Lower lobe of right lung (tissue), 2 donors: Measurements from ENCODE around the gene TNFRSF21. TPM values are rescaled to one million over a fixed set of nuclear protein-coding genes. Genes with fewer than 3 reads are reported as not detected.

Experiments used
- ATAC-seq, 2 donors: fragments of 200-7000 bp; cut with Tn5 transposase; one replicate each; pipeline ENCODE4 v1.9.1; 2020 to 2022; ENCODE audit warnings: mild to moderate bottlenecking in 2 of 2, moderate library complexity in 2 of 2
- DNase-seq: peaks from one replicate; pipeline ENCODE4 v3.0.0-alpha.2; 2020
- H3K27ac ChIP-seq: fragments of 200-600 bp; one replicate; pipeline ENCODE4 v1.8.0; 2022
- H3K27me3 ChIP-seq: fragments of 200-600 bp; one replicate; pipeline ENCODE4 v1.8.0; 2022; ENCODE audit warnings: low read depth
- H3K36me3 ChIP-seq: fragments of 200-600 bp; one replicate; pipeline ENCODE4 v1.8.0; 2022; ENCODE audit warnings: mild to moderate bottlenecking
- H3K4me1 ChIP-seq: fragments of 200-600 bp; one replicate; pipeline ENCODE4 v1.8.0; 2022
- H3K4me3 ChIP-seq: fragments of 200-600 bp; one replicate; pipeline ENCODE4 v1.8.0; 2022; ENCODE audit warnings: mild to moderate bottlenecking
- H3K9me3 ChIP-seq: fragments of 200-600 bp; one replicate; pipeline ENCODE4 v1.8.0; 2022
- intact Hi-C: fragments of 100-400 bp; cut with DNase I; formaldehyde crosslinking; loops from one replicate; pipeline ENCODE4 v1.11.0; 2022
- total RNA-seq: library from RNA; stranded (reverse); fragmentation: NEBNext Ultra II Directional; extraction: Animal tissue kit (Norgen Biotek cat#: 25700); gene quantifications from one replicate; pipeline ENCODE4 v1.2.1, GENCODE V29; 2021
- TF ChIP-seq, protein P1 (sequence below): fragments of 200-600 bp; IDR thresholded peaks from one replicate; pipeline ENCODE4 v1.8.0; 2022; ENCODE audit warnings: antibody characterized with exemption, mild to moderate bottlenecking
- donor health status: DM: no; HTN: yes; CAD: no; lungs with severe emphysema.

The TNFRSF21 gene
- total RNA-seq, 1 donor from 2014 or later, result 21.7 TPM

DNA sequence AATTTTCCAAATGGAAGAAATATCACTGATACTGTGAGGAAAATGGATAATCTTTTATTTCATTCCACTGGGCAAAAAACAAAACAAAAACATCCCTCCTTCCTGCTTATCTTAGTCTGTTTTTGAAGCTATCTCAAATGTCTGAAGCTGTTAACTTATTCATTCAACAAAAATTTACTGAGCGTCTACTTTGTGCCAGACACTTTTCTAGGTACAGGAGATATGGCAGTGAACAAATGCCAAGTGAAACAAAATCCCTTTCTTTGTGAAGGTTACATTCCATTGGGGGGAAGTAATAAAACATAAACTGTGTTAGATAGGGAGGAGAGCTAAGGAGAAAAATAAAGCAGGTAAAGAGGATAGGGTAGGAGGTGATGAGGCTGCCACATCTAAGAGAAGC is 47.5 kb downstream of the TNFRSF21 start:
- TF ChIP-seq, protein P1, sequence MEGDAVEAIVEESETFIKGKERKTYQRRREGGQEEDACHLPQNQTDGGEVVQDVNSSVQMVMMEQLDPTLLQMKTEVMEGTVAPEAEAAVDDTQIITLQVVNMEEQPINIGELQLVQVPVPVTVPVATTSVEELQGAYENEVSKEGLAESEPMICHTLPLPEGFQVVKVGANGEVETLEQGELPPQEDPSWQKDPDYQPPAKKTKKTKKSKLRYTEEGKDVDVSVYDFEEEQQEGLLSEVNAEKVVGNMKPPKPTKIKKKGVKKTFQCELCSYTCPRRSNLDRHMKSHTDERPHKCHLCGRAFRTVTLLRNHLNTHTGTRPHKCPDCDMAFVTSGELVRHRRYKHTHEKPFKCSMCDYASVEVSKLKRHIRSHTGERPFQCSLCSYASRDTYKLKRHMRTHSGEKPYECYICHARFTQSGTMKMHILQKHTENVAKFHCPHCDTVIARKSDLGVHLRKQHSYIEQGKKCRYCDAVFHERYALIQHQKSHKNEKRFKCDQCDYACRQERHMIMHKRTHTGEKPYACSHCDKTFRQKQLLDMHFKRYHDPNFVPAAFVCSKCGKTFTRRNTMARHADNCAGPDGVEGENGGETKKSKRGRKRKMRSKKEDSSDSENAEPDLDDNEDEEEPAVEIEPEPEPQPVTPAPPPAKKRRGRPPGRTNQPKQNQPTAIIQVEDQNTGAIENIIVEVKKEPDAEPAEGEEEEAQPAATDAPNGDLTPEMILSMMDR, result no peak
- ATAC-seq, result no peak

DNA sequence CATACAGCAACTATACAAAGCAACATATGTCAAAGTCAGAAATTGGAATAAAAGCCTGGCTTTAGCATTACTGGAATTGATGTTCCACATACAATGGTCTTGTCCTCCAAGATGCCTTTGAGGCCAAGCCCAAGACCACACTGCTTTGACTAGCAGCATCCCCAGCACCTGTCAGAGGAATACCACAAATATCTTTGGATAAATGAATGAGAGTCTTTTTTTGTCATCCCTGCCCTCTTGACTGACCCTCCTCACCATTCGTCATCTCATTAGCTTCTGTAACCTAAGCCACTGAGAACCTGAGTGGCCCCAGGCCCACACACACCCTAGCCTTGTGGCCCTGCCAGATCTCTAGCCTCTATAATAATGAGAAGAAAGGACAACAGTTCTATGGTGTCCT is 48.5 kb downstream of the TNFRSF21 start:
- no peak for DNase-seq
- TF ChIP-seq, protein P1, result no peak
- Histone ChIP-seq H3K9me3 (no peaks in the 10 kb centered on the region), H3K36me3 (no peaks in the 10 kb centered on the region), H3K27me3 (no peaks in the 10 kb centered on the region), H3K27ac (no peak overlapping the region), H3K4me3 (no peak overlapping the region), H3K4me1 (peaks cover 4% of the 10 kb centered on the region)
- ATAC-seq, result no peak
- intact Hi-C loops, result no loop called here

More for the DNA sequence above, 47.5 kb downstream of the TNFRSF21 start:
- H3K36me3 ChIP-seq, result no peaks in the 10 kb centered on the region
- H3K27me3 ChIP-seq, result no peaks in the 10 kb centered on the region
- no peak overlapping the region for H3K27ac ChIP-seq
- no peak overlapping the region for H3K4me3 ChIP-seq
- H3K4me1 ChIP-seq, result peaks cover 4% of the 10 kb centered on the region
- H3K9me3 ChIP-seq, result no peaks in the 10 kb centered on the region
- no peak for DNase-seq
- intact Hi-C loops, result no loop called here

DNA sequence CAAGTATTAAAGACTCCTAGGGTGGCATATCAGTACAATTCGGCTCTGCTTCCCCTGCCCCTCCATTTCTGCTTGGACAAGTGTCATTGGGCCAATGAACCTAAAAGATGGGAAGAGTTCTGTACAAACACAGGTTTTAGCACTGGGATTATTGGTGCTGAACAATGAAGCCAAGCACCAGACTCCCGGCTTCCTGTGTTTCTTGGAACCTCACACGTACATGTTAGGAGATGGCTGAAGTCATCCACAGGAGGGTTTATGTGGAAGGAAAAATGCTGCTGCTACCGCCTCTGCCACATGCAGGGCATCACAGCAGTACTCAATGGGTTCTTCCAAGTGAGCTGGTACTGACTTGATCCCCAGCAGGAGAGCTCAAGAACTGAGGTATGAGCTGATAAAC is 49.7 kb downstream of the TNFRSF21 start:
- DNase-seq (no peak), ATAC-seq (no peak)
- no peaks in the 10 kb centered on the region for H3K27me3 ChIP-seq
- TF ChIP-seq, protein P1, result no peak
- H3K36me3 ChIP-seq, result no peaks in the 10 kb centered on the region
- intact Hi-C loops, result no loop called here
- no peak overlapping the region for H3K4me3 ChIP-seq
- H3K4me1 ChIP-seq, result peaks cover 4% of the 10 kb centered on the region
- no peak overlapping the region for H3K27ac ChIP-seq
- H3K9me3 ChIP-seq, result no peaks in the 10 kb centered on the region

DNA sequence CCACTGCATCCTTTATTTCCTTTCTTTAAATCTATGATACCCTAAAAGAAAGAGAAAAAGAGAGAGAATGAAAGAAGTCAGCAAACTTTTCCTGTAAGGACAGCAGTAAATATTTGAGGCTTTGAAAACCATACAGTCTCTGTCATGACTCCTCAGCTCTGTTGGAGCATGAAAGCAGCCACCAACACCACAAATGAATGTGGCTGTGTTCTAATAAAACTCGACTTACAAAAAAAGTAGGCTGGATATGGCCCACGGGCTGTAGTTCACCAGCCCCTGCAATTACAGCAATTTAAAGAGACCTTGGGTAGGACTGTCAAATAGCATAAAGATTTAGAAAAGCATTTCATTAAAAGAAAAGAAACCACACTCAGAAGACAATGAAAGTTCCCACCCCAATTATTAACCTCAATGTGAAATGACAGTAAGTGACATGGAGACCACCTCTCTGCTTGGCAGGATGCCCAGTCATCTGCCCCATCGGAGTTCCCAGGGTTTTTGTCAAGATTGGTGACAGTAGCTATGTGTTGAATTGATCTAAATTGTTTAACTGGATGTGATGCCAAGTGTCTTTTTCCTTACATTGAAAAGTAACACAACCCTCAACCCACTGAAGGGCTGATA is 50.9 kb downstream of the TNFRSF21 start:
- intact Hi-C loops, result no loop called here
- no peaks in the 10 kb centered on the region for H3K9me3 ChIP-seq
- H3K4me3 ChIP-seq, result no peak overlapping the region
- H3K36me3 ChIP-seq, result no peaks in the 10 kb centered on the region
- H3K4me1 ChIP-seq, result no peaks in the 10 kb centered on the region
- ATAC-seq (no peak), DNase-seq (no peak)
- no peaks in the 10 kb centered on the region for H3K27me3 ChIP-seq
- TF ChIP-seq, protein P1, result no peak
- no peak overlapping the region for H3K27ac ChIP-seq

DNA sequence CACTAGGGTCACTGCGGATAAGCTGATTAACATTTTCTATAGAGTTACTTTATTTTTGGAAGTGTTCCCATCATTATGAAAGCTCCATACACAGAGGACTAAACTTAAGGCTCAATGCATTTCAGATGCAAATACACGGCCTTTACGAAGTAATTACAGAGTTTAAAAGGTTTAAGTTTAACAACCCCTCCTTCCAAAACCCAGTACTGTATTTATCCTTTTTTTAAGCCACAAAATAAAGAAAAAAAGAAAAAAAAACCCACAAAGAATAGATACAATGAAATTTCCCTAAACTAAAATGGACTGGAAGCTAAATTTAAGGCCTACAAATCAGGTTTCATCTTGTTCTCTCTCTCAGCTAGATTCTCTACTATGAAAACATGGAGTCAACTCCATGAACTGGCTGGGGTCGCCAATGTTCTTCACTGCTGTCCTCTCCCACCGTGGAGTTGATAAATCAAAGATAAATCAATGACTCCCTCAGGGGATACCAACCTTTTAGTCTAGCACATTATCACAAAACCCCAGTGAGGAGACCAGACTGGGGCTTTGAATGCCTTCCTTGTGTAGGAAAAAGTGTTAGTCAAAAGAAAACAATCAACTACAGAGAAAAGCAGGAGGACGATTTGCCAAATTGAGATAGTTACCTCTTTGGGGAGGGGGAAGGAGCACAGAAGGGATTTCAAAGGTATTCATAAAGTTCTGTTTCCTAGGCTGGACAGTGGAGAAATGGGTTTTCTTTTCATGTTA is 52.5 kb downstream of the TNFRSF21 start:
- no peaks in the 10 kb centered on the region for H3K9me3 ChIP-seq
- no peaks in the 10 kb centered on the region for H3K27me3 ChIP-seq
- H3K36me3 ChIP-seq, result peaks cover 5% of the 10 kb centered on the region
- TF ChIP-seq, protein P1, result no peak
- no peak overlapping the region for H3K4me3 ChIP-seq
- ATAC-seq (no peak), DNase-seq (no peak)
- no peak overlapping the region for H3K27ac ChIP-seq
- H3K4me1 ChIP-seq, result no peaks in the 10 kb centered on the region
- intact Hi-C loops, result no loop called here
